Fibroblast of villous mesenchyme (primary cell): ENCODE results near the gene SH3BGRL. TPM values are rescaled to one million over a fixed set of nuclear protein-coding genes. Genes with fewer than 3 reads are reported as not detected.
A peak's percentile ranks its signal among the peaks of the same experiment; 100 is the strongest.

Source experiments
- DNase-seq: peaks from one replicate; pipeline ENCODE4 v3.0.0-alpha.2; 2010; ENCODE audit warnings: low read depth
- H3K4me3 ChIP-seq: 2 replicates; pipeline ENCODE4 v1.5.1; 2011; ENCODE audit warnings: low read depth, mild to moderate bottlenecking, low read length
- total RNA-seq: library from RNA; depleted of rRNA; stranded (reverse); fragments of >200 nt; gene quantifications from 2 replicates; pipeline ENCODE4 v1.2.3, GENCODE V29; 2012
- TF ChIP-seq, protein P1 (sequence below): IDR thresholded peaks from 2 replicates; pipeline ENCODE4 v1.5.1; 2012; ENCODE audit warnings: low read depth, mild to moderate bottlenecking, low read length; ENCODE audit not compliant: insufficient read depth

The SH3BGRL gene
- 62.2 and 74.7 TPM in 2 replicates for total RNA-seq

DNA sequence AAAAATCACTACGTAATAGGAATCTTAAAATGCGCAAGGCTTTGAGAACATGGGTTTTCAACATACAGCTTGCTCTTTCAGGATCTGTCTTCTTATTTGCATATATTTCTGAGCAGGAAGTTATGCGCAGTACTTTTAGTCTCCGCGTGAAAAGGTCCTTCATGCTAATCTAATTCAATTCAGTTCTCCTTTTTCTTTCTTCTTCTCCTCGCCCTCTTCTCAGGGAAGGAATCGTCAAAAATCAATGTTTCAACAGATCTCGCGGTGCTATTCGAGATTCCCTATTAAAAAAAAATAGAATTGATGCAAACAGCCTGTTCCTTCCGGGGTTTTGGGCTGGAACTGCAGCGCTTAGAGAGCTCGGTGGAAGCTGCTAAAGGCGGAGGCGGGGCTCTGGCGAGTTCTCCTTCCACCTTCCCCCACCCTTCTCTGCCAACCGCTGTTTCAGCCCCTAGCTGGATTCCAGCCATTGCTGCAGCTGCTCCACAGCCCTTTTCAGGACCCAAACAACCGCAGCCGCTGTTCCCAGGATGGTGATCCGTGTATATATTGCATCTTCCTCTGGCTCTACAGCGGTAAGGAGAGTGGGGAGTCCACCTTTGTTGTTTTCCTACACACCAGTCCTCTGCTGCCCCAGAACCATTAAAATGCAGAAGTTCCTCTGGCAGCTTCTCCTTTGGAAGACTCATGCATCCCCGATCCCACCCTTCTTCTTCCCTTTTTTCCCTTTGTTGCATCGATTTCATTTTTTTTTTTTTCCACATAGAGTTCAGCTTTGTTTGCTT lies at the start of gene SH3BGRL, which contains the start of gene HMGN5:
TSS of gene SH3BGRL (plus strand) at position 432 of the 785 bp plus-strand sequence. CDS start at position 531, 99 bp downstream.
TSS of gene HMGN5 (minus strand) at position 243 of the 785 bp plus-strand sequence. CDS start 80,364 bp downstream, outside the sequence.
- peak; percentile 89 for DNase-seq
- TF ChIP-seq, protein P1, sequence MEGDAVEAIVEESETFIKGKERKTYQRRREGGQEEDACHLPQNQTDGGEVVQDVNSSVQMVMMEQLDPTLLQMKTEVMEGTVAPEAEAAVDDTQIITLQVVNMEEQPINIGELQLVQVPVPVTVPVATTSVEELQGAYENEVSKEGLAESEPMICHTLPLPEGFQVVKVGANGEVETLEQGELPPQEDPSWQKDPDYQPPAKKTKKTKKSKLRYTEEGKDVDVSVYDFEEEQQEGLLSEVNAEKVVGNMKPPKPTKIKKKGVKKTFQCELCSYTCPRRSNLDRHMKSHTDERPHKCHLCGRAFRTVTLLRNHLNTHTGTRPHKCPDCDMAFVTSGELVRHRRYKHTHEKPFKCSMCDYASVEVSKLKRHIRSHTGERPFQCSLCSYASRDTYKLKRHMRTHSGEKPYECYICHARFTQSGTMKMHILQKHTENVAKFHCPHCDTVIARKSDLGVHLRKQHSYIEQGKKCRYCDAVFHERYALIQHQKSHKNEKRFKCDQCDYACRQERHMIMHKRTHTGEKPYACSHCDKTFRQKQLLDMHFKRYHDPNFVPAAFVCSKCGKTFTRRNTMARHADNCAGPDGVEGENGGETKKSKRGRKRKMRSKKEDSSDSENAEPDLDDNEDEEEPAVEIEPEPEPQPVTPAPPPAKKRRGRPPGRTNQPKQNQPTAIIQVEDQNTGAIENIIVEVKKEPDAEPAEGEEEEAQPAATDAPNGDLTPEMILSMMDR = no peak
- H3K4me3 ChIP-seq = peak within 1 kb of the TSS; percentile 70

DNA sequence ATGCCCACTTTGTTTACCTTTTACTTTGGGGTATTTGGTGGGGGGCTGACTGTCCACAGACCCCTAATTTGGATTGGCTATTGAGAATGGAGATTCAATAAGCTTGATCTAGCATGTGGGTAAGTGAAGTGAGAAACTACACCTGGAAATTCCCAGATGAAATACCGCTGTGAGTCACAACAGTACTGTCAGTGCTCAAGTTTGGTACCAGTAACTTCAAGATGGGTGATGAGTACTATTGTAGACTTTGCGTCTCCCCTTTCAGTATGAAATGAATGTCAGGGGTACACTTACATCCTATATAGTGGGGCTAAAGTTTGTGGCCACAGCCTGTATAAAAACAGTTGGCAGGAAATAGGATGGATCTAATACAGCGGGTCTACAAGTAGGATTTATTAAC lies 33.5 kb upstream of the SH3BGRL start:
- DNase-seq = no peak
- no peak overlapping the region for H3K4me3 ChIP-seq
- TF ChIP-seq, protein P1 = no peak

DNA sequence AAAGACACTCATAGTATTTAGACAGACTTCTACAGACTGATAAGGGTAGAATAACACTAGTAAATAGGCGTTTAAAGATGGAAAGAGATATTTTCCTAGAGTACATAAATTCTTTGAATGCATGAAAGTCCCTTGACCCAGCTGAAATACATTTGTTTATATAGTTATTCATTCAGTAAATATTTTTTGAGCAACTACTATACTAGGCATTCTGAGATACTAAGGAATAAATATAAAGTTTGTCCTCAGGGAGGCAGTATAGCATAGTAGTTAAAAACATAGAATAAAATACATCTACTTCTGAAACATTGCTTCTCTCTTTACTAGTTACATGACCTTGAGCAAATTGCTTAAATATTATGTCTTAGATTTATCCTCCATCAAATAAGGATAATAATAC lies 27.6 kb upstream of the SH3BGRL start:
- DNase-seq = peak; percentile 27
- H3K4me3 ChIP-seq = no peak overlapping the region
- TF ChIP-seq, protein P1 = peak; percentile 17

DNA sequence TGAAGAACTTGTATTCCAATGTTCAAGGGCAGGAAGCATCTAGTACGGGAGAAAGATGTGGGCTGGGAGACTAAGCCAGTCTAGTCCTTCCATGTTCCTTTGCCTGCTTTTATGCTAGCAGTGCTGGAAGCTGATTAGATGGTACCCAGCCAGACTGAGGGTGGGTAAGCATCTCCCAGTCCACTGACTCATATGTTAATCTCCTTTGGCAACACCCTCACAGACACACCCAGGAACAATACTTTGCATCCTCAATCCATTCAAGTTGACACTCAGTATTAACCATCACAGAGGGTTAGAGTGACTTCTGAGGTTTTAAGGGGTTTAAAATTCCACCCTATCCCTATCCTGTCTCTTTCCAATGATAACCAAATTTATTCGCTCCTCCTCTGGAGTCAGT lies 6.6 kb upstream of the SH3BGRL start:
- TF ChIP-seq, protein P1 = no peak
- no peak for DNase-seq
- no peak overlapping the region for H3K4me3 ChIP-seq

DNA sequence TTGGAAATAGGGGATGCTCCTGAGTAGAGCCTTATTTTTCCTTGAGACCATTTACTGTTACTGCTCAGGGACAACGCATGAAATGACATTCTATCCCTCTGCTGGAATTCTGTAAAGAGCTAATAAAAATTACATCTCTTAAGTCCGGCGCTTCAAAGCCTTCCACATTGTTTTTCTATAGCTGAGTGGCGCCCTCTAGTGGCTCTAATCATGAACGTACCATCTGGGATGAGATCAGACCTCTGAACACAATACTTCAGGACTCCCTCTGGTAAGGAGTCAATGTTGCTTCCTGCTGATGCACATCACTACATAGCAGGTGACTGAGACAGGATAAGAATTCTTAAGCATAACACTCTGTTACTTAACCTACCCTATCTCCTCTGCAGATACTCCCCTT lies 6.2 kb upstream of the SH3BGRL start:
- H3K4me3 ChIP-seq = no peak overlapping the region
- TF ChIP-seq, protein P1 = peak; percentile 65
- DNase-seq = peak; percentile 58

DNA sequence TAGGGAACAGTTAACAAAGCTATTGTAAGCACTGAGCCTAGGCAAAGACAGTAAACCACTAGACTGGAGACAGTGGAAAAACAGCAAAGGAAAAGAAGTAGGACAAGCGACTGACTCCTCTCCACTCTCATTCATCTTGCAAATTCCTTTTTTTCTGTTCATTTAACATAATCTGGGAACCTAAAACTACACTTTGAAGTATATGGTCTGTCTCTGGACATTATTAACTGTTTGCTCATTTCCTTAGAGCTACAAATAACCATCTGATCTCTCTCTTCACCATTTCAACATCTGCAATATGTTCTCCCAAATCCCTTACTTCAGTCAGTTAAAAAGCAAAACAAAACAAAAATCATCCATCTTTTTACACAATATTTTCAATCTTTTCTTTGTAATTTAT lies 831 bp upstream of the SH3BGRL start:
- peak; percentile 22 for DNase-seq
- peak overlapping the region; percentile 70 for H3K4me3 ChIP-seq
- TF ChIP-seq, protein P1 = no peak
